Fibroblast of the aortic adventitia (primary cell): ENCODE data around the gene RASGEF1C. TPM values are rescaled to one million over a fixed set of nuclear protein-coding genes. Genes with fewer than 3 reads are reported as not detected.

Experiments
- DNase-seq: peaks from one replicate; pipeline ENCODE4 v3.0.0-alpha.2; 2010; ENCODE audit warnings: low read depth
- H3K4me3 ChIP-seq: 2 replicates; pipeline ENCODE4 v1.5.1; 2011; ENCODE audit warnings: low read depth, mild to moderate bottlenecking, control low read depth, low read length, moderate library complexity
- CTCF ChIP-seq: IDR thresholded peaks from 2 replicates; pipeline ENCODE4 v1.5.1; 2011; ENCODE audit warnings: mild to moderate bottlenecking, low read length, control low read depth, inconsistent platforms; ENCODE audit not compliant: insufficient read depth
- total RNA-seq: library from RNA; depleted of rRNA; stranded (reverse); fragments of >200 nt; gene quantifications from 2 replicates; pipeline ENCODE4 v1.2.3, GENCODE V29; 2012; ENCODE audit warnings: low replicate concordance

RASGEF1C gene
- total RNA-seq, 1 donor = not detected

DNA sequence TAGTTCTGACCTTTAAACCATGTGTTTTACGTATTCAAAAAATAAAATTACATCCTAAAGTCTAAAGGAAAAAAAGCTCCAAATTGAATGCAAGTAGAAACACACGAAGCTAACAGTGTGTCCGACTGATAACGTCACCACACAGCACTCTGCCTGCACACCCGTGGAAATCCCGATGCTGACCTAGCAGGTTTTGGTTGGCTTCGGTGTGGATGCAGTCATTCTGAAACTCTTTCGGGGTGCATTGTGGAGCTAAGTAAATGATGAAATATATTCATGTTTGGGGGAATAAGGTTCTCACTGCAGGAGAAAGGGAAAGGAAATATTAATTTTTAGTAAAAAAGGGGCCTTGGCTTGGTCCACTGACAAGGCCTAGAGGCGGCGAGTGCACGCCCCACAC is 2.0 kb downstream of the RASGEF1C start:
- no peak overlapping the region for H3K4me3 ChIP-seq
- DNase-seq = no peak
- TF ChIP-seq CTCF = no peak

GRCh38 chr5:180205916-180206315 is 3.1 kb downstream of the RASGEF1C start:
- no peak for DNase-seq
- no peak for TF ChIP-seq CTCF
- H3K4me3 ChIP-seq = no peak overlapping the region

- TF ChIP-seq CTCF = no peak
- DNase-seq = no peak
- H3K4me3 ChIP-seq = no peak overlapping the region
These were observed 4.7 kb downstream of the RASGEF1C start for GRCh38 chr5:180204276-180204819.

DNA sequence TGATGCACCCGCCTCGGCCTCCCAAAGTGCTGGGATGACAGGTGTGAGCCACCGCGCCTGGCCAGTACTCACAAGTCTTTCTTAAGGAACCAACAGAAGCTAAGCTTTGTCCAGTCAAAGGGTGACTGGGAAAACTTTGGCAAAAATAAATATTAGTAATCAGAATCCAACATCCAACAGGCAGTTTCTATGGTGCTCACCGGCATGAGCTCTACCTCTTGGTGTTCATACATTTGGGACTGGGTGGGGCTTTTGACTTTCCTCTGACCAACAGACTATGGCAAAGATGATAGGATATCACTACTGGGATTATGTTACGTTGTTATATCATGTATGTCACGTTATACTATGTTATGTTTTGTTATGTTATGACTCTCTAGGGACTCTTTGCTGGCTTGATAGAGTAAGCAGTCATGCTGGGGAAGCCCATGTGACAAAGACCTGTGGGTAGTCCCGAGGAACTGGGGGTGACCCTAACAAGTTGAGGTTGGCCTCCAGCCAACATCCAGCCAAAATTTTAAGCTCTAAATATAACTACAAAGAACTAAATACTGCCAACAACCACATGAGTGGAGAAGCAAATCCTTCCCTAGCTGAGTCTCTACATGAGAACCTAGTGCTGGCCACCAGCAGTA is 6.0 kb downstream of the RASGEF1C start:
- no peak for TF ChIP-seq CTCF
- no peak for DNase-seq

DNA sequence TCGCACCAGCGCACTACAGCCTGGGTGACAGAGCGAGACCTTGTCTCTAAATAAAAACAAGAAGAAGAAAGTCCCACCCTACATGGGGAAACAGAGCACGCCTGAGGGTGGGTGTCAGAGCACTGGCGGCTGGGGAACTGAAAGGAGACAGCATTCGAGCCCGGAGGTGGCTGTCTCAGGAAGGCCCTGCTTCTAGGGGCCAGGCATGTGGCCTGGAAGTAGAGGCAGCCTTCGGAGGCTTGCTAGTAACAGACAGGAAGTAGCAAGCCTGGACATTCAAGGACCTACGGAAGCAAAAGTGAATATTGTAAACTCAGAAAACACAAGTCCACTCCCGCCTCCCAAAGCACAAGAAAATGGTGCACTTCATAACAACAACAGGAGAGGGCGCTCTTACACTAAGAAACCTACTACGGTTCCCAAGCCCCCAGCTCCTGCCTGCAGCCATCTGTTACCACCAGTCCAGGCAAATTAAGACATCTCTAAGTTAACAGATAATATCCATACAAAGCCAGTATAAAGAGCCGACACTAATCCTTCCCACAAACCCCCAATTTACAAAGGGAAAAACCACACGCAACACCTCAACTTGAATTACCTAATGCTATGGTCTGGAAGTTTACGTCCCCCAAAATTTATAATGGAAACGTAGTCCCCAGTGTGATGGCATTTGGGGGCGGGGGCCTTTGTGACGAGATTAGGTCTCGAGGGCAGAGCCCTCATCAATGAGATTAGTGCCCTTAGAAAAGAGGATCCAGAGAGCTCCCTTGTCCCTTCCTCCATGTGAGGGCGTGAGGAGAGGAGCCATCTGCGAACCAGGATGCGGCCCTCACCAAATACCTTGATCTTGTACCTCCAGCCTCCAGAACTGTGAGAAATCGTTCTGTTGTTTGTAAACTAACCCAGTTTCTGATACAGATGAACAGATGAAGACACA is 7.7 kb downstream of the RASGEF1C start:
- peak; percentile 17 for TF ChIP-seq CTCF
- DNase-seq = peak; percentile 8
- H3K4me3 ChIP-seq = no peak overlapping the region

More for the DNA sequence above, 6.0 kb downstream of the RASGEF1C start:
- no peak overlapping the region for H3K4me3 ChIP-seq

DNA sequence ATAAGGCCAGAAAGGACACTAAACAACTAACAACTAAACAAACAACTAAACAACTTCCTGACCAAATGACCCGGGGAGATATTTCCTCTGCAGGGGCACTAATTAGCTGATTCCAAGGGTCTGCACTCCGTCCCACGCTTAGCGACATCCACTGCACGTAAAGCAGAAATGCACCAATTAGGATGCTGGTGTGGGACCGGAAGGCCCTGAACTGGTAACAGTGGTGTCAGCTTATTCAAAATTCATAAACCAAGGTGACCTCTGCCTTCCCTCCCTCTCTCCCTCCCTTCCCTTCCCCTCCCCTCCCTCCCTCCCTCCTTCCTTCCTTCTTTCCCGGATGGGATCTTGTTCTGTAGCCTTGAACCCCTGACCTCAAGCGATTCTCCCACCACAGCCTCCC is 9.6 kb downstream of the RASGEF1C start:
- DNase-seq = no peak
- no peak overlapping the region for H3K4me3 ChIP-seq
- TF ChIP-seq CTCF = no peak
